K562 (cell line): ENCODE results near the gene C16orf92. TPM values are rescaled to one million over a fixed set of nuclear protein-coding genes. Genes with fewer than 3 reads are reported as not detected.

Source experiments
- ATAC-seq: fragments of 200-7000 bp; cut with Tn5 transposase; 3 replicates; pipeline ENCODE4 v1.9.1; 2020; ENCODE audit warnings: moderate library complexity
- BruUV-seq: library from RNA; stranded (reverse); fragments of 400-500 nt; replicated peaks from 2 replicates; lab custom pipeline; 2021; lab: Mats Ljungman, UMichigan
- CTCF ChIA-PET: fragments of 300-600 bp; formaldehyde crosslinking; extraction: SDS; loops from one replicate; lab custom pipeline; 2021; ENCODE audit warnings: low intra/inter-chr PET ratio; lab: Yijun Ruan, JAX
- POLR2A ChIA-PET: fragments of 300-600, 350-650 bp; sonication (Branson Sonifier 250); formaldehyde crosslinking; extraction: SDS; loops from one replicate; lab custom pipeline; 2021; ENCODE audit warnings: antibody characterized with exemption, inconsistent platforms; lab: Yijun Ruan, JAX
- DNase-seq, 4 experiments: peaks; one replicate each; pipeline versions ENCODE4 v3.0.0 to v3.0.0-alpha.2; 2011 to 2018; ENCODE audit warnings: low spot score in 3 of 4, mixed read lengths in 3 of 4; ENCODE audit errors: extremely low read depth in 1 of 4
- FAIRE-seq: peaks from 2 replicates; lab custom pipeline; 2011; peaks lifted over from hg19 to GRCh38; lab: Jason Lieb, UNC
- H2AFZ ChIP-seq: 2 replicates; pipeline ENCODE4 v1.6.0; 2011; ENCODE audit warnings: low read depth, low read length, control low read depth, inconsistent platforms
- H3K27ac ChIP-seq: fragments of 200-600 bp; 3 replicates; pipeline ENCODE4 v1.8.0; 2011; ENCODE audit warnings: low read depth, mild to moderate bottlenecking, control low read depth, inconsistent platforms, low read length, moderate library complexity, mixed read lengths; ENCODE audit errors: extremely low read depth
- H3K27me3 ChIP-seq, 2 experiments: fragments of 300-600 bp in 1 of 2; 2 replicates in 1 of 2; 3 replicates in 1 of 2; pipeline versions ENCODE4 v1.6.0 to v1.8.0; 2011; ENCODE audit warnings: inconsistent platforms in 2 of 2, low read length in 2 of 2, mild to moderate bottlenecking in 1 of 2, mixed read lengths in 1 of 2, moderate library complexity in 1 of 2; ENCODE audit not compliant: control insufficient read depth in 2 of 2, insufficient read depth in 2 of 2
- H3K36me3 ChIP-seq: fragments of 300-600 bp; 3 replicates; pipeline ENCODE4 v1.8.0; 2011; ENCODE audit warnings: mild to moderate bottlenecking, low read length, inconsistent platforms; ENCODE audit not compliant: control insufficient read depth, insufficient read depth
- H3K4me1 ChIP-seq, 2 experiments: fragments of 200-600 bp in 1 of 2; replicated peaks in 1 of 2; 2 replicates in 1 of 2; 3 replicates in 1 of 2; pipeline versions ENCODE4 v1.5.1 to v1.8.0; 2011; ENCODE audit warnings: inconsistent platforms in 2 of 2, low read length in 2 of 2, mild to moderate bottlenecking in 1 of 2, mixed read lengths in 1 of 2, moderate library complexity in 1 of 2; ENCODE audit not compliant: control insufficient read depth in 2 of 2, insufficient read depth in 2 of 2
- H3K4me2 ChIP-seq: 2 replicates; pipeline ENCODE4 v1.6.1; 2011; ENCODE audit warnings: low read length, control low read depth, inconsistent platforms, mixed read lengths; ENCODE audit not compliant: insufficient read depth
- H3K4me3 ChIP-seq: fragments of 200-600 bp; sonication (generic), shearing (Covaris generic); 2 replicates; pipeline ENCODE4 v1.5.1; 2016; ENCODE audit warnings: control low read depth, inconsistent platforms
- H3K79me2 ChIP-seq: fragments of 200-600 bp; 3 replicates; pipeline ENCODE4 v1.8.0; 2011; ENCODE audit warnings: low read length, inconsistent platforms; ENCODE audit not compliant: control insufficient read depth, insufficient read depth
- H3K9ac ChIP-seq, 2 experiments: 2 replicates each; pipeline versions ENCODE4 v1.6.0 to v1.6.1; 2011; ENCODE audit warnings: low read depth in 2 of 2, low read length in 2 of 2, control low read depth in 1 of 2, inconsistent platforms in 1 of 2, mild to moderate bottlenecking in 1 of 2, mixed read lengths in 1 of 2; ENCODE audit not compliant: insufficient read depth in 1 of 2
- H3K9me1 ChIP-seq: one replicate; pipeline ENCODE4 v1.6.0; 2011; ENCODE audit warnings: inconsistent platforms, mild to moderate bottlenecking, low read length, moderate library complexity; ENCODE audit not compliant: control insufficient read depth, insufficient read depth
- H3K9me3 ChIP-seq: replicated peaks from 2 replicates; pipeline ENCODE4 v1.5.1; 2011; ENCODE audit warnings: low read depth, low read length, inconsistent platforms; ENCODE audit not compliant: control insufficient read depth, insufficient read depth
- H4K20me1 ChIP-seq: replicated peaks from 2 replicates; pipeline ENCODE4 v1.6.1; 2011; ENCODE audit warnings: low read length, inconsistent platforms, mixed read lengths; ENCODE audit not compliant: control insufficient read depth, insufficient read depth
- E2F3 ChIP-seq: fragments of 250-450 bp; sonication (Bioruptor Pico); IDR thresholded peaks from 2 replicates; pipeline ENCODE4 v1.4.0; 2020; ENCODE audit warnings: mild to moderate bottlenecking
- POLR2G ChIP-seq: fragments of 200-400 bp; formaldehyde crosslinking; IDR thresholded peaks from 2 replicates; pipeline ENCODE4 v1.6.1; 2017; ENCODE audit warnings: low read depth, mild to moderate bottlenecking, antibody characterized with exemption, low read length, moderate library complexity
- PRMT5 ChIP-seq: sonication (generic); formaldehyde crosslinking; IDR thresholded peaks from 2 replicates; pipeline ENCODE4 v1.5.0; 2020; ENCODE audit warnings: missing genetic modification reagents
- ZNF609 ChIP-seq: sonication (generic); formaldehyde crosslinking; IDR thresholded peaks from 2 replicates; pipeline ENCODE4 v1.8.1; 2023; ENCODE audit warnings: missing genetic modification reagents, mild to moderate bottlenecking, borderline replicate concordance
- WGBS: fragments of 100-300 bp; shearing (Covaris generic); methylation state at CpG from one replicate; pipeline ENCODE4 v1.1.6; 2016; ENCODE audit warnings: low coverage, mixed read lengths; ENCODE audit not compliant: insufficient coverage; ENCODE audit errors: missing lambda C conversion rate; 5-methylcytosine and 5-hydroxymethylcytosine counted together
- in situ Hi-C: fragments of 300-500 bp; cut with MboI; formaldehyde crosslinking; loops from 4 replicates; pipeline ENCODE4 v1.15.0; 2018; ENCODE audit warnings: inconsistent platforms, mixed read lengths
- intact Hi-C: fragments of 100-400 bp; cut with micrococcal nuclease; formaldehyde crosslinking; loops from 2 replicates; pipeline ENCODE4 v1.14.2; 2022
- polyA plus RNA-seq, 8 experiments: library from polyadenylated mRNA; depleted of rRNA in 4 of 8; stranded (reverse) in 5 of 8; unstranded in 3 of 8; fragments of >200 nt; fragmentation: Nextera tagmentation in 2 of 8; fragmentation: Illumina TruSeq in 1 of 8; extraction: Ambion mirVana in 2 of 8; extraction: Trizol in 1 of 8; gene quantifications; 2 replicates each; pipeline versions ENCODE4 v1.2.1 to v1.2.3, GENCODE V29; 2011 to 2014; ENCODE audit warnings: inconsistent platforms in 1 of 8, missing spikeins in 1 of 8
- total RNA-seq, 7 experiments: library from RNA; depleted of rRNA in 6 of 7; stranded (reverse); fragments of >200 nt in 6 of 7; fragmentation: Illumina TruSeq in 2 of 7; extraction: Trizol in 2 of 7; gene quantifications; 2 replicates each; pipeline versions ENCODE4 v1.2.1 to v1.2.3, GENCODE V29; 2011 to 2021; ENCODE audit warnings: low replicate concordance in 1 of 7
- TF ChIP-seq, protein P1 (sequence below): sonication (generic); formaldehyde crosslinking; IDR thresholded peaks from 2 replicates; pipeline ENCODE4 v1.8.0; 2022; ENCODE audit warnings: mild to moderate bottlenecking, missing genetic modification reagents, borderline replicate concordance
- TF ChIP-seq, protein P2 (sequence below): fragments of 450-650 bp; formaldehyde crosslinking; IDR thresholded peaks from 2 replicates; pipeline ENCODE4 v1.4.0; 2020; ENCODE audit warnings: mild to moderate bottlenecking, moderate library complexity

C16orf92 gene
- total and polyA plus RNA-seq, 9 of the 15 experiments (the other 6 are each of a cell fraction or from before 2014, with no cell fraction given) = not detected

GRCh38 chr16:30006659-30007377 lies 16.2 kb upstream of the C16orf92 start:
- peaks cover 9% of the 10 kb centered on the region; the same call in 1 of the 3 replicates for H3K36me3 ChIP-seq
- CTCF ChIA-PET = no interaction called here
- TF ChIP-seq POLR2G = peak; percentile 51
- no peak for TF ChIP-seq PRMT5 (CRISPR knock-in tag)
- TF ChIP-seq, protein P1, sequence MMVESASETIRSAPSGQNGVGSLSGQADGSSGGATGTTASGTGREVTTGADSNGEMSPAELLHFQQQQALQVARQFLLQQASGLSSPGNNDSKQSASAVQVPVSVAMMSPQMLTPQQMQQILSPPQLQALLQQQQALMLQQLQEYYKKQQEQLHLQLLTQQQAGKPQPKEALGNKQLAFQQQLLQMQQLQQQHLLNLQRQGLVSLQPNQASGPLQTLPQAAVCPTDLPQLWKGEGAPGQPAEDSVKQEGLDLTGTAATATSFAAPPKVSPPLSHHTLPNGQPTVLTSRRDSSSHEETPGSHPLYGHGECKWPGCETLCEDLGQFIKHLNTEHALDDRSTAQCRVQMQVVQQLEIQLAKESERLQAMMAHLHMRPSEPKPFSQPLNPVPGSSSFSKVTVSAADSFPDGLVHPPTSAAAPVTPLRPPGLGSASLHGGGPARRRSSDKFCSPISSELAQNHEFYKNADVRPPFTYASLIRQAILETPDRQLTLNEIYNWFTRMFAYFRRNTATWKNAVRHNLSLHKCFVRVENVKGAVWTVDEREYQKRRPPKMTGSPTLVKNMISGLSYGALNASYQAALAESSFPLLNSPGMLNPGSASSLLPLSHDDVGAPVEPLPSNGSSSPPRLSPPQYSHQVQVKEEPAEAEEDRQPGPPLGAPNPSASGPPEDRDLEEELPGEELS = no peak
- no peak for TF ChIP-seq ZNF609 (CRISPR knock-in tag)
- TF ChIP-seq, protein P2, sequence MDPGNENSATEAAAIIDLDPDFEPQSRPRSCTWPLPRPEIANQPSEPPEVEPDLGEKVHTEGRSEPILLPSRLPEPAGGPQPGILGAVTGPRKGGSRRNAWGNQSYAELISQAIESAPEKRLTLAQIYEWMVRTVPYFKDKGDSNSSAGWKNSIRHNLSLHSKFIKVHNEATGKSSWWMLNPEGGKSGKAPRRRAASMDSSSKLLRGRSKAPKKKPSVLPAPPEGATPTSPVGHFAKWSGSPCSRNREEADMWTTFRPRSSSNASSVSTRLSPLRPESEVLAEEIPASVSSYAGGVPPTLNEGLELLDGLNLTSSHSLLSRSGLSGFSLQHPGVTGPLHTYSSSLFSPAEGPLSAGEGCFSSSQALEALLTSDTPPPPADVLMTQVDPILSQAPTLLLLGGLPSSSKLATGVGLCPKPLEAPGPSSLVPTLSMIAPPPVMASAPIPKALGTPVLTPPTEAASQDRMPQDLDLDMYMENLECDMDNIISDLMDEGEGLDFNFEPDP (CRISPR knock-in tag) = no peak
- TF ChIP-seq E2F3 (CRISPR knock-in tag) = no peak
- POLR2A ChIA-PET = interaction anchor here (0.8 to 0.9 kb wide), 2 partner anchors 64 to 304 kb away, joined by 3 read pairs; no protein-coding TSS in a partner anchor
- intact Hi-C loops (loop anchor here (5.0 kb wide), 1 partner anchor 145 kb away; the partner anchor contains the start of gene CDIPT), in situ Hi-C loops (no loop called here)
- no peak overlapping the region for H3K27ac ChIP-seq
- BruUV-seq = no TSS peak
- no peak overlapping the region for H3K4me3 ChIP-seq
- H3K9me1 ChIP-seq = no peaks in the 10 kb centered on the region
- peaks cover 0 to 72% of the 10 kb centered on the region in 2 experiments; a peak in 2 of 5 replicates for H3K4me1 ChIP-seq
- ATAC-seq (no peak), FAIRE-seq (no peak), DNase-seq (no peak)
- H3K9ac ChIP-seq = no peak overlapping the region; a peak in 1 of 4 replicates
- H3K4me2 ChIP-seq = no peak overlapping the region
- WGBS = 74% methylated on average over 29 of the region's 34 CpGs
- H3K27me3 ChIP-seq = peaks cover 0 to 9% of the 10 kb centered on the region in 2 experiments; a peak in 3 of 5 replicates
- H3K9me3 ChIP-seq = no peaks in the 10 kb centered on the region
- H2AFZ ChIP-seq = no peak overlapping the region
- H3K79me2 ChIP-seq = no peaks in the 10 kb centered on the region
- peaks cover 5% of the 10 kb centered on the region; the same call in 1 of the 2 replicates for H4K20me1 ChIP-seq
